Measurements from ENCODE around the gene EHD1.

DNA sequence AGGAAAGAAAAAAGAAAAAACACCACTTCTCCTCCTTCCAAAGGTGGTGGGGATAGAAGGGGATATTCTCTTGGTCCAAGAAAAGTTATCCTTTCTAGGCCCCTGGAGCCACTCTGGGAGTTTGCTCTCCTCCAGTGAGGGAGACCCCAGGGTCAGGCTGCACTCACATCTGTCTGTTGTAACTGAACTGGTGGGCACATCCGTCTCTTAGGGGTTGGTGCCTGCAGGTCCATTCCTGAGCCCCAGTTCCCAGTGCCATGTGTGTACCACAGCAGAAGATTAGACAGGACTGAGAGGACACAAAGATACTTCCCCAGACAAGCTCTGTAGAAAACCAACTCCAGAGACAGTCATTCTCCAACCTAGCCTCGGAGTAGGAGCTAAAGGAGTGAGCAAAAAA lies 41.7 kb upstream of the EHD1 start:
- no peak for TF ChIP-seq ZNF274 (IDR thresholded peaks at IDR 0.05; ENCODE audit: borderline replicate concordance, low read depth, low read length)
- no peak for TF ChIP-seq PTBP1 (IDR thresholded peaks at IDR 0.05; ENCODE audit: low read depth, low read length)
- no peak for TF ChIP-seq GATA2 (CRISPR knock-in tag; IDR thresholded peaks at IDR 0.05)
- TF ChIP-seq POLR2AphosphoS5 (IDR thresholded peaks at IDR 0.05; ENCODE audit: control insufficient read depth, insufficient read depth, low read depth, low read length) = no peak
- no peak for TF ChIP-seq ZNF12 (CRISPR knock-in tag; IDR thresholded peaks at IDR 0.05)

Measured in K562 (cell line).